Hepatocyte (in vitro differentiated cells): ENCODE data around the gene CXCR3.

Source experiments
- EZH2 ChIP-seq: fragments of 200-600 bp; sonication (generic); IDR thresholded peaks from 2 replicates; pipeline ENCODE4 v1.6.1; 2016; ENCODE audit warnings: antibody characterized with exemption, mild to moderate bottlenecking, borderline replicate concordance
- EZH2phosphoT487 ChIP-seq: fragments of 200-600 bp; sonication (generic); IDR thresholded peaks from one replicate; pipeline ENCODE4 v1.6.1; 2018; ENCODE audit warnings: antibody characterized with exemption, mild to moderate bottlenecking, low read depth, moderate library complexity; ENCODE audit not compliant: unreplicated experiment, severe bottlenecking
- TF ChIP-seq, protein P1 (sequence below): fragments of 200-600 bp; sonication (generic); IDR thresholded peaks from 2 replicates; pipeline ENCODE4 v1.5.1; 2016; ENCODE audit warnings: antibody characterized with exemption, mild to moderate bottlenecking; ENCODE audit not compliant: poor library complexity

GRCh38 chrX:71604796-71605568, 13.3 kb downstream of the CXCR3 start:
- TF ChIP-seq, protein P1, sequence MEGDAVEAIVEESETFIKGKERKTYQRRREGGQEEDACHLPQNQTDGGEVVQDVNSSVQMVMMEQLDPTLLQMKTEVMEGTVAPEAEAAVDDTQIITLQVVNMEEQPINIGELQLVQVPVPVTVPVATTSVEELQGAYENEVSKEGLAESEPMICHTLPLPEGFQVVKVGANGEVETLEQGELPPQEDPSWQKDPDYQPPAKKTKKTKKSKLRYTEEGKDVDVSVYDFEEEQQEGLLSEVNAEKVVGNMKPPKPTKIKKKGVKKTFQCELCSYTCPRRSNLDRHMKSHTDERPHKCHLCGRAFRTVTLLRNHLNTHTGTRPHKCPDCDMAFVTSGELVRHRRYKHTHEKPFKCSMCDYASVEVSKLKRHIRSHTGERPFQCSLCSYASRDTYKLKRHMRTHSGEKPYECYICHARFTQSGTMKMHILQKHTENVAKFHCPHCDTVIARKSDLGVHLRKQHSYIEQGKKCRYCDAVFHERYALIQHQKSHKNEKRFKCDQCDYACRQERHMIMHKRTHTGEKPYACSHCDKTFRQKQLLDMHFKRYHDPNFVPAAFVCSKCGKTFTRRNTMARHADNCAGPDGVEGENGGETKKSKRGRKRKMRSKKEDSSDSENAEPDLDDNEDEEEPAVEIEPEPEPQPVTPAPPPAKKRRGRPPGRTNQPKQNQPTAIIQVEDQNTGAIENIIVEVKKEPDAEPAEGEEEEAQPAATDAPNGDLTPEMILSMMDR, result no peak
- no peak for TF ChIP-seq EZH2
- no peak for TF ChIP-seq EZH2phosphoT487
